ENCODE data around the gene MED15. TPM values are rescaled to one million over a fixed set of nuclear protein-coding genes. Genes with fewer than 3 reads are reported as not detected.
"Not testable (repeated sequence)": the region's sequence is repeated elsewhere in the genome, so short reads cannot be mapped to it uniquely, and the experiment has no call there.

Gene MED15
- total and polyA plus RNA-seq, 12 donors = 22.5 to 203 (median 82.2) TPM

DNA sequence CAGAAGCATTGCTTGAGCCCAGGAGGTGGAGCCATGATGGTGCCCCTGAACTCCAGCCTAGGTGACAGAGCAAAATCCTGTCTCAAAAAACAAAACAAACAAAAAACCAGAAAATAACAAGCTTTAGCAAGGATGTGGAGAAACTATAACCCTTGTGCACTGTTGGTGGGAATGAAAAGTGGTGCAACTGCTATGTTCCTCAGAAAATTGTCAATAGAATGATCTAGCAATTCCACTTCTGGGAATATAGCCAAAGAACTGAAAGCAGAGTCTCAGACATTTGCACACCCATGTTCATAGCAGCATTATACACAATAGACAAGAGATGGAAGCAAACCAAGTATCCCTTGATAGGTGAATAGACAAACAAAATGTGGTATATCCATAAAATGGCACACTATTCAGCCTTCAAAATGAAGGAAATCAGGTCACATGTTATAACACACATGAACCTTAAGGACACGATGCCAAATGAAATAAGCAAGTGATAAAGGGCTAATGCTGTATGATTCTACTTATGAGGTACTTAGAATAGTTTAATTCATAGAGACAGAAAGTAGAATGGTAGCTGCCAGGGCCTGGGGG lies 27.7 kb upstream of the MED15 start:
- 97 to 100% (median 99%) methylated on average over 1 of the region's 1 CpG for WGBS, 4 donors
- Histone ChIP-seq H3K27ac (no peak overlapping the region), H3K9me3 (replicated peaks in 1 of 3) (no peaks in the 10 kb centered on the region), H3K4me3 (no peak overlapping the region), H3K4me1 (replicated peaks in 1 of 2) (no peaks in the 10 kb centered on the region), H3K36me3 (replicated peaks in 1 of 2) (peaks cover 0 to 6% of the 10 kb centered on the region in 2 donors), H3K27me3 (no peaks in the 10 kb centered on the region)
- DNase-seq = no peak
- intact Hi-C loops (cut with DNase I) = loop anchor here in 1 of 2 donors (10.0 kb wide), 1 partner anchor 45 kb away; the partner anchor contains the start of gene SCARF2
- no peak for TF ChIP-seq POLR2A (IDR thresholded peaks at IDR 0.05)
- TF ChIP-seq CTCF (IDR thresholded peaks at IDR 0.05) = no peak

DNA sequence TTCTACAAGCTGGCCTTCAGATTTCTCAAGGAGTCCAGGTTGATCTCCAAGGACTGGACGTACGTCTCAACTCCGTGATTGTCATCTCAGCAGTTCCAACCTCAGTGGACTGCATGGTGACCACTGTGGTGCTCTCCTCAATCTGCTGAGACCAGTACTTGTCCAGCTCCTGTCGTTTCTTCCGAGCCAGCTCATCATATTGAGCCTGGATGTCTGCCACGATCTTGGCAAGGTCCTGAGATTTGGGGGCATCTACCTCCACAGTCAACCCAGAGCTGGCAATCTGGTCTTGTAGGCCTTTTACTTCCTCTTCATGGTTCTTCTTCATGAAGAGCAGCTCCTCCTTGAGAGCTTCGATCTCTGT lies 24.3 kb upstream of the MED15 start:
- WGBS, 4 donors = 96 to 99% (median 97%) methylated on average over 4 to 7 of the region's 7 CpGs
- not testable (repeated sequence) for H3K27me3 ChIP-seq; H3K9me3 ChIP-seq (replicated peaks in 1 of 3); H3K4me1 ChIP-seq (replicated peaks in 1 of 2); H3K36me3 ChIP-seq (replicated peaks in 1 of 2); H3K27ac ChIP-seq; H3K4me3 ChIP-seq; DNase-seq
- intact Hi-C loops (cut with DNase I) = loop anchor here in 1 of 2 donors (10.0 kb wide), 1 partner anchor 48 kb away; the partner anchor contains the start of gene SCARF2

DNA sequence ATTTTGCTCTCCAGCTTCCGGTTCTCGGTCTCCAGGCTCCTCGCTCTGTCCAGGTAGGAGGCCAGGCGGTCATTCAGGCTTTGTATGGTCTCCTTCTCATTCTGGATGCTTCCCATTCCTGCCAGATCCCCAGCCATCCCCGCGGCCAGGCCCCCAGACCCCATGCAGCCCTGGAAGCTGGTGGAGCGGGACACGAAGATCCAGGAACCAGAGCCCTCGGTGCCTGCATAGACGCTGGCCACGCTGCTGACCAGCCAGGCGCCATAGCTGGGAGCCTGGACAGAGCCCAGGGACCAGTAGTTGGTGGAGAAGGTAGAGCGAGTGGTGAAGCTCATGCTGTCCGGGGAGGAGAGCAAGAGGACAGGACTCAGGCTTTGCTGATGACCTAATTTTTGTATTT lies 23.6 kb upstream of the MED15 start:
- no peaks in the 10 kb centered on the region for H3K27me3 ChIP-seq
- no peaks in the 10 kb centered on the region for H3K9me3 ChIP-seq (replicated peaks in 1 of 3)
- no peak for TF ChIP-seq POLR2A (IDR thresholded peaks at IDR 0.05)
- TF ChIP-seq CTCF (IDR thresholded peaks at IDR 0.05) = no peak
- no peaks in the 10 kb centered on the region for H3K4me1 ChIP-seq (replicated peaks in 1 of 2)
- no peak for DNase-seq
- no peak overlapping the region for H3K27ac ChIP-seq
- H3K4me3 ChIP-seq = no peak overlapping the region
- peaks cover 0 to 6% of the 10 kb centered on the region in 2 donors for H3K36me3 ChIP-seq (replicated peaks in 1 of 2)
- WGBS, 4 donors = 95 to 99% (median 98%) methylated on average over 12 to 14 of the region's 14 CpGs
- intact Hi-C loops (cut with DNase I) = loop anchor here in 1 of 2 donors (10.0 kb wide), 1 partner anchor 49 kb away; the partner anchor contains the start of gene SCARF2

DNA sequence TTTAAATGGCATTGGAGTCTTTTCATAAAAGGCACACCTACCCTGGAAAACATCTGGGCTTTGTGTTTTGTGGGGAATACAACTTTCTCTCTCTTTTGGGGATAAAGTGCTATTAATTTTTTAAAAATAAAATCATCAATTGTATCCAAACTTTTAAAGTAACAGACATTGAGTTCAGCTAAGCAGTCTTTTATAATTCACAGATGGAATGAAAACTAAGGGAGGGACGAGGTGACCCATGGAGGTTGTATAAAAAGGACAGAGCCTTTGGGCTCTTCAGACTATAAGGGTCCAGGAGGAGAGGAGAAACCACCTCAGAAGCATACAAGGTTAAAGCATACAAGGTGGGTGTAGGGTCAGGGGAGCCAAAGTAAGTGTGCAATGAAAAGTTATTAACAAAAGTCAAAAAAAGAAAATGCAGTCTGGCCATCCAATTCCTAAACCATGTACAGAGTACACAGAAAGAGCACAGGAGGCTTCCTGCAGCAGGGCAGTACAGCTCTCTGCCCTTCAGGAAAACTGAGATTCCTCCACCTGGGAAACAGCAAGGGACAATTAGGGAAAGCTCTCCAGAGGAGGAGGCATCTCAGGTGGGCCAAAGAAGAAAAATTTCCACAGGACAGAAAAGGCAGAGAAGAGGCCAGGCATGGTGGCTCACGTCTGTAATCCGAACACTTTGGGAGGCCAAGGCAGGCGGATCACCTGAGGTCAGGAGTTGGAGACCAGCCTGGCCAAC lies 22.3 kb upstream of the MED15 start:
- Histone ChIP-seq H3K27ac (no peak overlapping the region), H3K4me1 (replicated peaks in 1 of 2) (no peaks in the 10 kb centered on the region), H3K36me3 (replicated peaks in 1 of 2) (peaks cover 0 to 6% of the 10 kb centered on the region in 2 donors), H3K27me3 (no peaks in the 10 kb centered on the region), H3K9me3 (replicated peaks in 1 of 3) (no peaks in the 10 kb centered on the region), H3K4me3 (no peak overlapping the region)
- intact Hi-C loops (cut with DNase I) = loop anchor here in 1 of 2 donors (10.0 kb wide), 1 partner anchor 50 kb away; the partner anchor contains the start of gene SCARF2
- TF ChIP-seq POLR2A (IDR thresholded peaks at IDR 0.05) (no peak), CTCF (IDR thresholded peaks at IDR 0.05) (no peak)
- DNase-seq = no peak
- 87 to 97% (median 94%) methylated on average over 4 of the region's 4 CpGs for WGBS, 4 donors
